Chondrocyte (in vitro differentiated cells): Measurements from ENCODE around the gene NSUN6. TPM values are rescaled to one million over a fixed set of nuclear protein-coding genes. Genes with fewer than 3 reads are reported as not detected.

Experiments
- DNase-seq: peaks from one replicate; pipeline ENCODE4 v3.0.0; 2021; ENCODE audit warnings: mixed read lengths, low spot score
- H3K27ac Mint-ChIP-seq: one replicate; pipeline ENCODE4 v1.8.0; 2021; ENCODE audit warnings: mild to moderate bottlenecking, moderate library complexity, mixed read lengths; ENCODE audit not compliant: unreplicated experiment
- H3K27me3 Mint-ChIP-seq: 2 replicates; pipeline ENCODE4 v1.8.0; 2021; ENCODE audit warnings: low read depth, mixed read lengths
- H3K36me3 Mint-ChIP-seq: 2 replicates; pipeline ENCODE4 v1.8.0; 2021; ENCODE audit warnings: low read depth, mixed read lengths
- H3K4me1 Mint-ChIP-seq: 2 replicates; pipeline ENCODE4 v1.8.0; 2021; ENCODE audit warnings: low read depth, mild to moderate bottlenecking, mixed read lengths
- H3K4me3 Mint-ChIP-seq: one replicate; pipeline ENCODE4 v1.8.0; 2021; ENCODE audit warnings: mild to moderate bottlenecking, moderate library complexity, mixed read lengths; ENCODE audit not compliant: unreplicated experiment
- H3K9me3 Mint-ChIP-seq: 2 replicates; pipeline ENCODE4 v1.8.0; 2021; ENCODE audit warnings: low read depth, mixed read lengths
- CTCF ChIP-seq: fragments of 200-600 bp; sonication (generic); IDR thresholded peaks from 2 replicates; pipeline ENCODE4 v1.5.0; 2021; ENCODE audit warnings: antibody characterized with exemption, mild to moderate bottlenecking, moderate library complexity
- total RNA-seq: library from RNA; stranded (reverse); gene quantifications from 3 replicates; pipeline ENCODE4 v1.2.1, GENCODE V29; 2021

The NSUN6 gene
- total RNA-seq, 1 donor from 2014 or later: 3.3 TPM

GRCh38 chr10:18528292-18528691 lies 123.1 kb downstream of the NSUN6 start:
- DNase-seq: no peak
- Mint-ChIP-seq H3K4me3 (no peak overlapping the region), H3K27ac (no peak overlapping the region), H3K4me1 (peaks cover 10% of the 10 kb centered on the region), H3K9me3 (peaks cover 6% of the 10 kb centered on the region), H3K27me3 (no peaks in the 10 kb centered on the region), H3K36me3 (peaks cover 3% of the 10 kb centered on the region)
- no peak for TF ChIP-seq CTCF

GRCh38 chr10:18527687-18528086 lies 123.7 kb downstream of the NSUN6 start:
- Mint-ChIP-seq H3K27ac (no peak overlapping the region), H3K9me3 (peaks cover 6% of the 10 kb centered on the region), H3K4me3 (no peak overlapping the region), H3K27me3 (no peaks in the 10 kb centered on the region), H3K36me3 (peaks cover 3% of the 10 kb centered on the region), H3K4me1 (peaks cover 10% of the 10 kb centered on the region)
- no peak for DNase-seq
- TF ChIP-seq CTCF: no peak

GRCh38 chr10:18523858-18524257 lies 127.5 kb downstream of the NSUN6 start:
- H3K27me3 Mint-ChIP-seq: peaks cover 6% of the 10 kb centered on the region
- no peaks in the 10 kb centered on the region for H3K36me3 Mint-ChIP-seq
- peaks cover 3% of the 10 kb centered on the region for H3K9me3 Mint-ChIP-seq
- no peak overlapping the region for H3K4me3 Mint-ChIP-seq
- no peak for TF ChIP-seq CTCF
- peaks cover 10% of the 10 kb centered on the region for H3K4me1 Mint-ChIP-seq
- H3K27ac Mint-ChIP-seq: no peak overlapping the region
- no peak for DNase-seq

GRCh38 chr10:18523025-18523424 lies 128.4 kb downstream of the NSUN6 start:
- H3K36me3 Mint-ChIP-seq: no peaks in the 10 kb centered on the region
- DNase-seq: no peak
- H3K4me1 Mint-ChIP-seq: peaks cover 7% of the 10 kb centered on the region
- H3K4me3 Mint-ChIP-seq: no peak overlapping the region
- H3K27me3 Mint-ChIP-seq: peaks cover 6% of the 10 kb centered on the region
- H3K9me3 Mint-ChIP-seq: peaks cover 3% of the 10 kb centered on the region
- no peak for TF ChIP-seq CTCF
- H3K27ac Mint-ChIP-seq: no peak overlapping the region

- H3K36me3 Mint-ChIP-seq: peaks cover 3% of the 10 kb centered on the region
- peaks cover 8% of the 10 kb centered on the region for H3K27me3 Mint-ChIP-seq
- H3K4me3 Mint-ChIP-seq: no peak overlapping the region
- H3K9me3 Mint-ChIP-seq: peaks cover 7% of the 10 kb centered on the region
- no peak overlapping the region for H3K27ac Mint-ChIP-seq
- H3K4me1 Mint-ChIP-seq: no peaks in the 10 kb centered on the region
- no peak for TF ChIP-seq CTCF
- no peak for DNase-seq
These were observed 134.5 kb downstream of the NSUN6 start for GRCh38 chr10:18516851-18517250.
